ENCODE data around the gene DHRS7B. TPM values are rescaled to one million over a fixed set of nuclear protein-coding genes. Genes with fewer than 3 reads are reported as not detected.

DHRS7B gene

DNA sequence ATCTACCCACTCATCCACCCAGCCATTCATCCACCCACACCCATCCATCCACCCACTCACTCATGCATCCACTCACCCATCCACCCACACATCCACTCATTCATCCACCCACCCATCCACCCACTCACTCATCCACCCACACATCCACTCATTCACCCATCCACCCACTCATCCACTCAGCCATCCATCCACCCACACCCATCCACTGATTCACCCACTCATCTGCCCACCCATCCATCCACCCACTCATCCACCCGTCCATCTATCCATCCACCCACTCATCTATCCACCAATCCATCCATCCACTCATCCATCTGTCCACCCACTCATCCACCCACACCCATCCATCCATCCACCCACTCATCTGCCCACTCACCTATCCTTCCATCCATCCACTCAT, 109.2 kb downstream of the DHRS7B start:
- 59% methylated on average over 1 of the region's 1 CpG for WGBS
- no peaks in the 10 kb centered on the region for H3K79me1 ChIP-seq (replicated peaks; ENCODE audit: low read length, poor library complexity, severe bottlenecking)
- no peak overlapping the region for H3K27ac ChIP-seq (ENCODE audit: low read length, poor library complexity, severe bottlenecking)
- H3K14ac ChIP-seq (ENCODE audit: low read length in 2 of 2) = no peak overlapping the region
- DNase-seq = no peak
- no peak overlapping the region for H2BK12ac ChIP-seq (ENCODE audit: low read length in 2 of 2)
- no peak overlapping the region for H2AFZ ChIP-seq (ENCODE audit: low read depth, low read length)
- peaks cover 0 to 25% of the 10 kb centered on the region in 2 experiments for H3K27me3 ChIP-seq (ENCODE audit: control insufficient read depth in 1 of 2, insufficient read depth in 1 of 2, low read length in 2 of 2)
- peaks cover 4% of the 10 kb centered on the region for H3K4me1 ChIP-seq (ENCODE audit: control insufficient read depth, insufficient read depth, low read depth, low read length)
- peaks cover 4% of the 10 kb centered on the region for H3K9me3 ChIP-seq (ENCODE audit: control insufficient read depth, low read length)
- no peak overlapping the region for H4K8ac ChIP-seq (ENCODE audit: low read length)
- H3K36me3 ChIP-seq (ENCODE audit: control insufficient read depth in 1 of 2, insufficient read depth in 2 of 2, low read depth in 1 of 2, low read length in 2 of 2) = peaks cover 0 to 3% of the 10 kb centered on the region in 2 experiments
- H2BK15ac ChIP-seq (ENCODE audit: low read depth, poor library complexity, severe bottlenecking) = no peak overlapping the region
- H3K9ac ChIP-seq (ENCODE audit: low read length) = no peak overlapping the region
- H2BK5ac ChIP-seq (ENCODE audit: low read depth, low read length, poor library complexity, severe bottlenecking) = no peak overlapping the region
- peak overlapping the region in 1 of 2 experiments; percentile 30 for H3K4me3 ChIP-seq (ENCODE audit: insufficient read depth in 1 of 2, low read depth in 1 of 2, low read length in 2 of 2)
- H3K4ac ChIP-seq (ENCODE audit: low read depth in 1 of 2, low read length in 2 of 2) = no peak overlapping the region
- no peak overlapping the region for H3K18ac ChIP-seq (ENCODE audit: low read depth in 1 of 2, low read length in 2 of 2)
- no peak overlapping the region for H2AK5ac ChIP-seq (ENCODE audit: low read length, severe bottlenecking)
- no peak overlapping the region for H3K23ac ChIP-seq (ENCODE audit: low read length in 2 of 2)
- H3K4me2 ChIP-seq (ENCODE audit: low read length, poor library complexity, severe bottlenecking) = no peak overlapping the region
- H2BK120ac ChIP-seq (ENCODE audit: low read depth, low read length) = no peak overlapping the region
- no peak overlapping the region for H4K91ac ChIP-seq (ENCODE audit: low read length)

DNA sequence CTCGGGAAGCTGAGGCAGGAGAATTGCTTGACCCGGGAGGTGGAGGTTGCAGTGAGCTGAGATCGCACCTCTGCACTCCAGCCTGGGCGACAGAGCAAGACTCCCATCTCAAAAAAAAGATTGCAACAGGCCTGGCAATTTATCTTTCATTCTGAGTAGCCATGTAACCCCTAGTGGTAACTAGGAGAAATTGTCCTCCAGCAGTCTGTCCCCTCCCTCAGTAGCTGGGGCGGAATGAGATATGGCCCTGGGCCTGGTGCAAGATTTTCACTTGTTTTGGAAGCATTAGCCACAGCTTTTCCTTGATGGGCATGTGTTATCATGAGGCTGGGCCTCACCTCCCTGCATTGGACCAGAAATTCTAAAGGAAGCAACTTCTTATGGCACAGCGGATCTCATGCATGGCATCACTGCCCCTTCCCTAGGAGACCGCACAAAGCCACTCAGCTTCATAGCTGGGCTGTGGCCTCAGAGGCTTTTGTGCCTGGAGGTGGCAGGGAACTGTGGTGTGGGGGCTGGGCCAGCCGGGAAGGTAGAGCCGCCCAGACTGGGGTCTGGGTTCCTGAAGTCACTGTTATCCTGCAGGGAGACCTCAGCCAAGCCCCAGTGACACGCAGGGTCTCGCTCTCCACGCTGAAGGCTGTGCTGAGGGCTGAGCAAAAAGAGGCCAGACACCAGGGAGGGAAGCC, 113.1 kb downstream of the DHRS7B start:
- Histone ChIP-seq H3K36me3 (ENCODE audit: control insufficient read depth in 1 of 2, insufficient read depth in 2 of 2, low read depth in 1 of 2, low read length in 2 of 2) (peaks cover 0 to 32% of the 10 kb centered on the region in 2 experiments), H3K9ac (ENCODE audit: low read length) (no peak overlapping the region), H3K27me3 (ENCODE audit: control insufficient read depth in 1 of 2, insufficient read depth in 1 of 2, low read length in 2 of 2) (peaks cover 0 to 25% of the 10 kb centered on the region in 2 experiments), H4K8ac (ENCODE audit: low read length) (no peak overlapping the region), H3K23ac (ENCODE audit: low read length in 2 of 2) (no peak overlapping the region), H3K27ac (ENCODE audit: low read length, poor library complexity, severe bottlenecking) (no peak overlapping the region), H4K91ac (ENCODE audit: low read length) (no peak overlapping the region), H3K4me1 (ENCODE audit: control insufficient read depth, insufficient read depth, low read depth, low read length) (peaks cover 13% of the 10 kb centered on the region), H3K4me2 (ENCODE audit: low read length, poor library complexity, severe bottlenecking) (no peak overlapping the region), H3K18ac (ENCODE audit: low read depth in 1 of 2, low read length in 2 of 2) (no peak overlapping the region), H2BK12ac (ENCODE audit: low read length in 2 of 2) (no peak overlapping the region), H2BK15ac (ENCODE audit: low read depth, poor library complexity, severe bottlenecking) (no peak overlapping the region), H3K4ac (ENCODE audit: low read depth in 1 of 2, low read length in 2 of 2) (no peak overlapping the region), H3K79me1 (replicated peaks; ENCODE audit: low read length, poor library complexity, severe bottlenecking) (no peaks in the 10 kb centered on the region), H3K9me3 (ENCODE audit: control insufficient read depth, low read length) (no peaks in the 10 kb centered on the region), H3K4me3 (ENCODE audit: insufficient read depth in 1 of 2, low read depth in 1 of 2, low read length in 2 of 2) (no peak overlapping the region), H3K14ac (ENCODE audit: low read length in 2 of 2) (no peak overlapping the region), H2AK5ac (ENCODE audit: low read length, severe bottlenecking) (no peak overlapping the region), H2AFZ (ENCODE audit: low read depth, low read length) (no peak overlapping the region), H2BK5ac (ENCODE audit: low read depth, low read length, poor library complexity, severe bottlenecking) (no peak overlapping the region), H2BK120ac (ENCODE audit: low read depth, low read length) (no peak overlapping the region)
- peak; percentile 38 for DNase-seq
- 68% methylated on average over 12 of the region's 12 CpGs for WGBS

DNA sequence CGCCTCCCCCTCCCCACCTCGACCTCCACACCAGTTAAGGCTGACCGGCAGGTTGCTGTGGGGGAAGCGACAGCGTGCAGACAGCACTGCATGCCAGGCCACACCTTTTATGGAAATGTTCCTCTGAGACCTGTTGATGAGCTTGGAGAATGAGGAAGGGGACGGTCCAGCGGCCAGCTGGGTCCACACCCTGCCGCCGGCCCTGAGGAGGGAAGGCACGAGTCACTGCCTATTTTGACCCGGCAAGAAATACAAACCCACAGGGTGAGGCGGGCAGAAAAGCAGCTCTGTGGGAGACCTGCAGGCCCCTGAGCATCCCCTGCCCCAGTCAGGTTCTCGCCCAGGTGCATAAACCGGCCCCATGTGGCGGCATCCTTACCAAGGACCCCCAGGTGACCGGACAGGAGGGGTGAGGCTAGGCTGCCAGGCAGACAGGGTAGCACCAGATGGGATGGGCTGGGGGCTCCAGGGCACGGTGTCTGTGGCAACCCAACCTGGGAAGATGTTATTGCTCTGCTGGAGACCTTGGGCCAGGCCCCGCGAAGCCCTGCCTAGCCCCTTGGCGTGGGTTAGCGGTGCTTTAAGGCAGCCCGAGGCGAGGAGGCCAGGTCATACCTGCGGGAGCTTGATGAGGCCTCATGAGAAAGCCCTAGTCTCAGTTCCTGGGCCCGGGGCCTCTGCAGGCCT, 113.7 kb downstream of the DHRS7B start:
- DNase-seq = no peak
- no peak overlapping the region for H3K14ac ChIP-seq (ENCODE audit: low read length in 2 of 2)
- 70% methylated on average over 23 of the region's 25 CpGs for WGBS
- H2AK5ac ChIP-seq (ENCODE audit: low read length, severe bottlenecking) = no peak overlapping the region
- no peak overlapping the region for H3K27ac ChIP-seq (ENCODE audit: low read length, poor library complexity, severe bottlenecking)
- H2BK15ac ChIP-seq (ENCODE audit: low read depth, poor library complexity, severe bottlenecking) = no peak overlapping the region
- no peak overlapping the region for H3K4me3 ChIP-seq (ENCODE audit: insufficient read depth in 1 of 2, low read depth in 1 of 2, low read length in 2 of 2)
- no peak overlapping the region for H2BK5ac ChIP-seq (ENCODE audit: low read depth, low read length, poor library complexity, severe bottlenecking)
- H3K4me2 ChIP-seq (ENCODE audit: low read length, poor library complexity, severe bottlenecking) = no peak overlapping the region
- no peak overlapping the region for H4K91ac ChIP-seq (ENCODE audit: low read length)
- H2BK12ac ChIP-seq (ENCODE audit: low read length in 2 of 2) = no peak overlapping the region
- H3K4me1 ChIP-seq (ENCODE audit: control insufficient read depth, insufficient read depth, low read depth, low read length) = peaks cover 13% of the 10 kb centered on the region
- no peak overlapping the region for H2AFZ ChIP-seq (ENCODE audit: low read depth, low read length)
- no peak overlapping the region for H3K18ac ChIP-seq (ENCODE audit: low read depth in 1 of 2, low read length in 2 of 2)
- H2BK120ac ChIP-seq (ENCODE audit: low read depth, low read length) = no peak overlapping the region
- no peak overlapping the region for H3K4ac ChIP-seq (ENCODE audit: low read depth in 1 of 2, low read length in 2 of 2)
- no peaks in the 10 kb centered on the region for H3K9me3 ChIP-seq (ENCODE audit: control insufficient read depth, low read length)
- no peak overlapping the region for H3K23ac ChIP-seq (ENCODE audit: low read length in 2 of 2)
- H3K27me3 ChIP-seq (ENCODE audit: control insufficient read depth in 1 of 2, insufficient read depth in 1 of 2, low read length in 2 of 2) = peaks cover 0 to 19% of the 10 kb centered on the region in 2 experiments
- no peak overlapping the region for H3K9ac ChIP-seq (ENCODE audit: low read length)
- no peaks in the 10 kb centered on the region for H3K79me1 ChIP-seq (replicated peaks; ENCODE audit: low read length, poor library complexity, severe bottlenecking)
- H4K8ac ChIP-seq (ENCODE audit: low read length) = no peak overlapping the region
- peaks cover 0 to 32% of the 10 kb centered on the region in 2 experiments for H3K36me3 ChIP-seq (ENCODE audit: control insufficient read depth in 1 of 2, insufficient read depth in 2 of 2, low read depth in 1 of 2, low read length in 2 of 2)

Small RNA genes within 50 kb of the gene (small RNA-seq; reads per million reads assigned to genes)
- gene RN7SL426P (ENCODE audit: low read depth) = not detected

Data from mesenchymal stem cell (in vitro differentiated cells and primary cell).